ENCODE data around the gene CNIH3. TPM values are rescaled to one million over a fixed set of nuclear protein-coding genes. Genes with fewer than 3 reads are reported as not detected.

CNIH3 gene
- total and polyA plus RNA-seq, 2 donors (not counting 1 experiment from before 2014, with no cell fraction given), result 3.7 to 28.1 TPM

- H3K4me2 ChIP-seq (ENCODE audit: extremely low read depth, insufficient read depth, low read length), result no peak overlapping the region
- peaks cover 3% of the 10 kb centered on the region for H3K4me1 ChIP-seq (ENCODE audit: control insufficient read depth, extremely low read depth, insufficient read depth, low read length)
- H2AFZ ChIP-seq (ENCODE audit: low read length), result no peak overlapping the region
- H4K20me1 ChIP-seq (ENCODE audit: control insufficient read depth, extremely low read depth, insufficient read depth, low read length), result no peaks in the 10 kb centered on the region
- TF ChIP-seq CTCF (conservative IDR thresholded peaks at IDR 0.05 in 1 of 2, IDR thresholded peaks at IDR 0.05 in 1 of 2; ENCODE audit: low read depth in 1 of 2, low read length in 2 of 2) (no peak), EZH2 (IDR thresholded peaks at IDR 0.05; ENCODE audit: low read length, missing control alignments) (no peak)
- H3K27me3 ChIP-seq (ENCODE audit: control insufficient read depth, insufficient read depth, low read length), result no peaks in the 10 kb centered on the region
- H3K4me3 ChIP-seq (replicated peaks in 1 of 4; ENCODE audit: control extremely low read depth in 1 of 4, insufficient read depth in 1 of 4, low read depth in 3 of 4, low read length in 4 of 4), result no peak overlapping the region
- no peaks in the 10 kb centered on the region for H3K36me3 ChIP-seq (ENCODE audit: control insufficient read depth, insufficient read depth, low read length)
- H3K27ac ChIP-seq (ENCODE audit: insufficient read depth, low read length), result no peak overlapping the region
- H3K9me3 ChIP-seq (ENCODE audit: control insufficient read depth, insufficient read depth, low read depth, low read length), result no peaks in the 10 kb centered on the region
- H3K79me2 ChIP-seq (ENCODE audit: control insufficient read depth, insufficient read depth, low read length), result no peaks in the 10 kb centered on the region
- H3K9ac ChIP-seq (ENCODE audit: insufficient read depth, low read length), result no peak overlapping the region
- peak in 1 of 2 donors; percentile 46 for DNase-seq (ENCODE audit: low read depth in 2 of 2)
These were observed 54.4 kb downstream of the CNIH3 start for GRCh38 chr1:224670506-224670905.

GRCh38 chr1:224671076-224671475 lies 55.0 kb downstream of the CNIH3 start:
- no peaks in the 10 kb centered on the region for H3K27me3 ChIP-seq (ENCODE audit: control insufficient read depth, insufficient read depth, low read length)
- H3K4me3 ChIP-seq (replicated peaks in 1 of 4; ENCODE audit: control extremely low read depth in 1 of 4, insufficient read depth in 1 of 4, low read depth in 3 of 4, low read length in 4 of 4), result no peak overlapping the region
- H3K9me3 ChIP-seq (ENCODE audit: control insufficient read depth, insufficient read depth, low read depth, low read length), result no peaks in the 10 kb centered on the region
- TF ChIP-seq EZH2 (IDR thresholded peaks at IDR 0.05; ENCODE audit: low read length, missing control alignments) (no peak), CTCF (conservative IDR thresholded peaks at IDR 0.05 in 1 of 2, IDR thresholded peaks at IDR 0.05 in 1 of 2; ENCODE audit: low read depth in 1 of 2, low read length in 2 of 2) (no peak)
- H2AFZ ChIP-seq (ENCODE audit: low read length), result no peak overlapping the region
- H4K20me1 ChIP-seq (ENCODE audit: control insufficient read depth, extremely low read depth, insufficient read depth, low read length), result no peaks in the 10 kb centered on the region
- no peak overlapping the region for H3K9ac ChIP-seq (ENCODE audit: insufficient read depth, low read length)
- DNase-seq (ENCODE audit: low read depth in 2 of 2), result no peak
- no peaks in the 10 kb centered on the region for H3K79me2 ChIP-seq (ENCODE audit: control insufficient read depth, insufficient read depth, low read length)
- no peaks in the 10 kb centered on the region for H3K36me3 ChIP-seq (ENCODE audit: control insufficient read depth, insufficient read depth, low read length)
- no peak overlapping the region for H3K4me2 ChIP-seq (ENCODE audit: extremely low read depth, insufficient read depth, low read length)
- peaks cover 3% of the 10 kb centered on the region for H3K4me1 ChIP-seq (ENCODE audit: control insufficient read depth, extremely low read depth, insufficient read depth, low read length)
- no peak overlapping the region for H3K27ac ChIP-seq (ENCODE audit: insufficient read depth, low read length)

- no peaks in the 10 kb centered on the region for H3K79me2 ChIP-seq (ENCODE audit: control insufficient read depth, insufficient read depth, low read length)
- no peak overlapping the region for H3K9ac ChIP-seq (ENCODE audit: insufficient read depth, low read length)
- no peaks in the 10 kb centered on the region for H3K9me3 ChIP-seq (ENCODE audit: control insufficient read depth, insufficient read depth, low read depth, low read length)
- no peaks in the 10 kb centered on the region for H4K20me1 ChIP-seq (ENCODE audit: control insufficient read depth, extremely low read depth, insufficient read depth, low read length)
- H3K4me2 ChIP-seq (ENCODE audit: extremely low read depth, insufficient read depth, low read length), result no peak overlapping the region
- H3K27ac ChIP-seq (ENCODE audit: insufficient read depth, low read length), result no peak overlapping the region
- no peak overlapping the region for H2AFZ ChIP-seq (ENCODE audit: low read length)
- H3K36me3 ChIP-seq (ENCODE audit: control insufficient read depth, insufficient read depth, low read length), result no peaks in the 10 kb centered on the region
- TF ChIP-seq CTCF (conservative IDR thresholded peaks at IDR 0.05 in 1 of 2, IDR thresholded peaks at IDR 0.05 in 1 of 2; ENCODE audit: low read depth in 1 of 2, low read length in 2 of 2) (no peak), EZH2 (IDR thresholded peaks at IDR 0.05; ENCODE audit: low read length, missing control alignments) (no peak)
- no peak for DNase-seq (ENCODE audit: low read depth in 2 of 2)
- no peaks in the 10 kb centered on the region for H3K27me3 ChIP-seq (ENCODE audit: control insufficient read depth, insufficient read depth, low read length)
- peaks cover 3% of the 10 kb centered on the region for H3K4me1 ChIP-seq (ENCODE audit: control insufficient read depth, extremely low read depth, insufficient read depth, low read length)
- no peak overlapping the region for H3K4me3 ChIP-seq (replicated peaks in 1 of 4; ENCODE audit: control extremely low read depth in 1 of 4, insufficient read depth in 1 of 4, low read depth in 3 of 4, low read length in 4 of 4)
These were observed 57.0 kb downstream of the CNIH3 start for GRCh38 chr1:224673141-224673540.

Measured in fibroblast of lung (primary cell).